Measurements from ENCODE around the gene GLRA1.
"Not testable (repeated sequence)": the region's sequence is repeated elsewhere in the genome, so short reads cannot be mapped to it uniquely, and the experiment has no call there.

GLRA1 gene

DNA sequence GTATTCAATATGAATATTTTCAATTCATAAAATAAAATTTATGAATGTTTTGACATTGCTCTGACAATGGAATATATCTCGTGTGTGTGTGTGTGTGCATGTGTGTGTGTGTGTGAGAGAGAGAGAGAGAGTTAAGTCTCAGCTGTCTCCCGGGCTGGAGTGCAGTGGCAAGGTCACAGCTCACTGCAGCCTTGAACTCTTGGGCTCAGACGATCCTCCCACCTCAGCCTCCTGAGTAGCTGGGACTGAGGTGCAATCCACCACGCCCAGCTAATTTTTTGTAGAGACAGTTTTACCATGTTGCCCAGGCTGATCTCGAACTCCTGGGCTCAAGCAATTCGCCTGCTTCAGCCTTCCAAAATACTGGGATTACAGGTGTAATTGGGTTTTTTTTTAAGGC lies 136.8 kb downstream of the GLRA1 start:
- Histone ChIP-seq H3K27me3 (ENCODE audit: control insufficient read depth in 1 of 2, insufficient read depth in 2 of 2, low read length in 2 of 2) (no peaks in the 10 kb centered on the region), H3K36me3 (ENCODE audit: control insufficient read depth in 1 of 2, insufficient read depth in 2 of 2, low read length in 2 of 2) (peaks cover 8 to 51% of the 10 kb centered on the region in 2 donors), H3K9ac (ENCODE audit: low read depth in 1 of 2, low read length in 2 of 2) (no peak overlapping the region), H3K4me3 (ENCODE audit: low read depth in 1 of 2, low read length in 2 of 2) (no peak overlapping the region), H3K4me1 (ENCODE audit: control insufficient read depth in 1 of 2, insufficient read depth in 2 of 2, low read length in 2 of 2) (peaks cover 4 to 9% of the 10 kb centered on the region in 2 donors), H3K9me3 (ENCODE audit: control insufficient read depth in 1 of 2, low read length in 2 of 2) (no peaks in the 10 kb centered on the region), H3K27ac (ENCODE audit: low read depth, low read length) (no peak overlapping the region)

DNA sequence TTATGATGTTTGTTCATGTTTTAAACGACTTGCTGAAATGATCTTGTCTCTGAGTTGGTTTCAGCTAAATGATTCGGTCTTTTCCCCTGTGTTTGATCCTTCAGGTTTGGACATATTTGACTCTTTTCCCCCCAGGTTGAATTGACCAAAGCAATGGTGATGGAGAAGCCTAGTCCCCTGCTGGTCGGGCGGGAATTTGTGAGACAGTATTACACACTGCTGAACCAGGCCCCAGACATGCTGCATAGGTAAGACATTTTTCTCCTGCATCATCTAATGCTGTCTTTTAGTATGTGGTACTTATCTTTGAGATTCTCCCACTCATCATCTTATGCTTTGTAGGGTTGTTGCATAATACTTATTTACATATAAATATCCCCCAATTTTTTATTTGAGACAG lies 138.2 kb downstream of the GLRA1 start:
- no peak overlapping the region for H3K9ac ChIP-seq (ENCODE audit: low read depth in 1 of 2, low read length in 2 of 2)
- H3K4me1 ChIP-seq (ENCODE audit: control insufficient read depth in 1 of 2, insufficient read depth in 2 of 2, low read length in 2 of 2), result peaks cover 9 to 13% of the 10 kb centered on the region in 2 donors
- no peak overlapping the region for H3K27ac ChIP-seq (ENCODE audit: low read depth, low read length)
- H3K9me3 ChIP-seq (ENCODE audit: control insufficient read depth in 1 of 2, low read length in 2 of 2), result no peaks in the 10 kb centered on the region
- H3K27me3 ChIP-seq (ENCODE audit: control insufficient read depth in 1 of 2, insufficient read depth in 2 of 2, low read length in 2 of 2), result no peaks in the 10 kb centered on the region
- no peak overlapping the region for H3K4me3 ChIP-seq (ENCODE audit: low read depth in 1 of 2, low read length in 2 of 2)
- H3K36me3 ChIP-seq (ENCODE audit: control insufficient read depth in 1 of 2, insufficient read depth in 2 of 2, low read length in 2 of 2), result peaks cover 7 to 37% of the 10 kb centered on the region in 2 donors

DNA sequence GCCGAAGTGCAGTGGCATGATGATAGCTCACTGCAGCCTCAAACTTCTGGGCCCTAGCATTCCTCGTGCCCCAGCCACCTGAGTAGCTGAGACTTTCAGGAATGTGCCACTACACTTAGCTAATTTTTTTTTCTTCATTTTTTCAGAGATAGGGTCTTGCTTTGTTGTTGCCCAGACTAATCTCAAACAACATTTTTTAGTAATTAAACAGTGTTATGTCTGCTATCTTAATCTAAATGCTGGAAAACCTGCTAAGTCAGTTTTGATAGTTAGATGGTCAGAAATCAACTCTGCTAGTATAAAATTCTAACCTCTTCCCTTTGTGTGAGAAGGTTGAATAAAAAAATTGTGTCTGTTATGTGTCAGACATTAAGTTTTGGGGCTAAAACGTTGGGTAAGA lies 140.5 kb downstream of the GLRA1 start:
- H3K27ac ChIP-seq (ENCODE audit: low read depth, low read length), result no peak overlapping the region
- peaks cover 0 to 19% of the 10 kb centered on the region in 2 donors for H3K36me3 ChIP-seq (ENCODE audit: control insufficient read depth in 1 of 2, insufficient read depth in 2 of 2, low read length in 2 of 2)
- H3K9ac ChIP-seq (ENCODE audit: low read depth in 1 of 2, low read length in 2 of 2), result no peak overlapping the region
- H3K27me3 ChIP-seq (ENCODE audit: control insufficient read depth in 1 of 2, insufficient read depth in 2 of 2, low read length in 2 of 2), result no peaks in the 10 kb centered on the region
- H3K4me3 ChIP-seq (ENCODE audit: low read depth in 1 of 2, low read length in 2 of 2), result no peak overlapping the region
- H3K9me3 ChIP-seq (ENCODE audit: control insufficient read depth in 1 of 2, low read length in 2 of 2), result no peaks in the 10 kb centered on the region
- H3K4me1 ChIP-seq (ENCODE audit: control insufficient read depth in 1 of 2, insufficient read depth in 2 of 2, low read length in 2 of 2), result peaks cover 9 to 26% of the 10 kb centered on the region in 2 donors

DNA sequence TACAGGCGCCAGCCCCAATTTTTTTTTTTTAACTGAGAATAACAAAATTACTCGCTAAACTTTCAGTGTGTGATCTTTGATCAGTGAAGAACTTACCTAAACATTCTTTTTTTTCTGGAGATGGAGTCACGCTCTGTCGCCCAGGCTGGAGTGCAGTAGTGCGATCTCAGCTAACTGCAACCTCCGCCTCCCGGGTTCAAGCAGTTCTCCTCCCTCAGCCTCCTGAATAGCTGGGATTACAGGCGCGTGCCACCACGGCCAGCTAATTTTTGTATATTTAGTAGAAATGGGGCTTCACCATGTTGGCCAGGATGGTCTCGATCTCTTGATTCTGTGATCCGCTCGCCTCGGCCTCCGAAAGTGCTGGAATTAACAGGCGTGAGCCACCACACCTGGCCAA lies 141.0 kb downstream of the GLRA1 start:
- H3K27me3 ChIP-seq (ENCODE audit: control insufficient read depth in 1 of 2, insufficient read depth in 2 of 2, low read length in 2 of 2); H3K9me3 ChIP-seq (ENCODE audit: control insufficient read depth in 1 of 2, low read length in 2 of 2); H3K9ac ChIP-seq (ENCODE audit: low read depth in 1 of 2, low read length in 2 of 2); H3K27ac ChIP-seq (ENCODE audit: low read depth, low read length); H3K4me3 ChIP-seq (ENCODE audit: low read depth in 1 of 2, low read length in 2 of 2): not testable (repeated sequence)
- Histone ChIP-seq H3K4me1 (ENCODE audit: control insufficient read depth in 1 of 2, insufficient read depth in 2 of 2, low read length in 2 of 2) (peaks cover 9 to 29% of the 10 kb centered on the region in 2 donors), H3K36me3 (ENCODE audit: control insufficient read depth in 1 of 2, insufficient read depth in 2 of 2, low read length in 2 of 2) (peaks cover 0 to 15% of the 10 kb centered on the region in 2 donors)

DNA sequence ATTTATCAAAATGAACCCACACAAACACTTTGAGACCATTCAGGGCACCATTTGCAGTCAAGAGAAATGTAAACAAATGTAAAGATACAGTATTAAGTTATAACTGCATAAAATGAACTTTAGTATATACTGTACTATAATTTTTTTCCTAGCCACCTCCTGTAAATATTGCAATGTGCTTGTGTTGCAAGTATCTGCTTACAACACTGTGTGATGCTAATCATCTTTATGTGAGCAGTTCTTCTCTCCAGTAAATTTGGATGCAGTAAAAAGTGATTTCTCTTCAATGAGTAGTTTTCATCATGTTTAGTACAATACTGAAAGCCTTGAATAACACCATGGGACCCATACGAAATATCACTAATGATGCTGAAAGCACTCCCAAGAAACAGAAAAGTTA lies 143.4 kb downstream of the GLRA1 start:
- no peaks in the 10 kb centered on the region for H3K27me3 ChIP-seq (ENCODE audit: control insufficient read depth in 1 of 2, insufficient read depth in 2 of 2, low read length in 2 of 2)
- no peak overlapping the region for H3K9ac ChIP-seq (ENCODE audit: low read depth in 1 of 2, low read length in 2 of 2)
- peaks cover 0 to 2% of the 10 kb centered on the region in 2 donors for H3K36me3 ChIP-seq (ENCODE audit: control insufficient read depth in 1 of 2, insufficient read depth in 2 of 2, low read length in 2 of 2)
- no peaks in the 10 kb centered on the region for H3K9me3 ChIP-seq (ENCODE audit: control insufficient read depth in 1 of 2, low read length in 2 of 2)
- H3K27ac ChIP-seq (ENCODE audit: low read depth, low read length), result no peak overlapping the region
- H3K4me1 ChIP-seq (ENCODE audit: control insufficient read depth in 1 of 2, insufficient read depth in 2 of 2, low read length in 2 of 2), result peaks cover 9 to 30% of the 10 kb centered on the region in 2 donors
- no peak overlapping the region for H3K4me3 ChIP-seq (ENCODE audit: low read depth in 1 of 2, low read length in 2 of 2)

DNA sequence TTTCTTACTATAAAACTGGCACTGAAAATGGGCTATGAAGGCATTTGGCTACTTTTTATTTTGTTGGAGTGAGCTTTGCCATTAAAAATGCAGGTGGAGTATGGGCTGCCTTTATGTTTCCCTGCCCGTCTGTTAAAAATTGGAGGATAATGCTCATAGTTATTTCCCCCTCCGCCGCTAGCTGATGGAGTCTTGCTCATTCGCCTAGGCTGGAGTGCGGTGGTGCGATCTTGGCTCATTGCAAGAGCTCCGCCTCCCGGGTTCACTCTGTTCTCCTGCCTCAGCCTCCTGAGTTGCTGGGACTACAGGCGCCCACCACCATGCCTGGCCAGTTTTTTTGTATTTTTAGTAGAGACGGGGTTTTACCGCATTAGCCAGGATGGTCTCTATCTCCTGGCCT lies 144.3 kb downstream of the GLRA1 start:
- Histone ChIP-seq H3K4me3 (ENCODE audit: low read depth in 1 of 2, low read length in 2 of 2) (no peak overlapping the region), H3K4me1 (ENCODE audit: control insufficient read depth in 1 of 2, insufficient read depth in 2 of 2, low read length in 2 of 2) (peaks cover 12 to 38% of the 10 kb centered on the region in 2 donors), H3K36me3 (ENCODE audit: control insufficient read depth in 1 of 2, insufficient read depth in 2 of 2, low read length in 2 of 2) (peaks cover 0 to 2% of the 10 kb centered on the region in 2 donors), H3K27ac (ENCODE audit: low read depth, low read length) (no peak overlapping the region), H3K27me3 (ENCODE audit: control insufficient read depth in 1 of 2, insufficient read depth in 2 of 2, low read length in 2 of 2) (no peaks in the 10 kb centered on the region), H3K9me3 (ENCODE audit: control insufficient read depth in 1 of 2, low read length in 2 of 2) (no peaks in the 10 kb centered on the region), H3K9ac (ENCODE audit: low read depth in 1 of 2, low read length in 2 of 2) (no peak overlapping the region)

DNA sequence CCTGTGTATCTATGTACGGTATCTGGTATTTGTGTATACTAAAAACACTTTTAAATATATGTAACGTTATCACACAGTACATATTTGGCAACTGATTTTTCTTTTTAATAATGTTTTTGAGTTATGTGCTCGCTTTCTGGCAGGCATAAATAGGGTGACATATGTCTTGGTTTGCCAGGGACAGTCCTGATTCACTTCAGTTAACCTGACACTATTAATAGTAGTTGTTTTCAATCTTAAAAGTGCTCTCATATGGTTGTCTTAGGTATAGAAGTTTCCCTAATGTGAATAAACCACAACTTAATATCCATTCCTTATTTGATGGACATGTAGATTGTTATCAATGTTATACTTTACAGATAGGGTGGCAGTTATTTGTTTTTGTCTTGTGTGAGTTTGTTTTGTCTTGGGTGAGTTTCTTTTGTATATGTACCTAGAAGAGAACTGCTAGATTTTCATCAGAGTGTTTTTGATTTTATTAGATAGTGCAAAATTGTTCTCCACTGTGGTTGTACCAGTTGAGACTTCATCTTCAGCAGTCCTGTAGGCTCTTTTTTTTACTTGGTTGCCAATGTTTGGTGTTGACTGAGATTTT lies 145.0 kb downstream of the GLRA1 start:
- Histone ChIP-seq H3K4me1 (ENCODE audit: control insufficient read depth in 1 of 2, insufficient read depth in 2 of 2, low read length in 2 of 2) (peaks cover 14 to 41% of the 10 kb centered on the region in 2 donors), H3K36me3 (ENCODE audit: control insufficient read depth in 1 of 2, insufficient read depth in 2 of 2, low read length in 2 of 2) (peaks cover 0 to 2% of the 10 kb centered on the region in 2 donors), H3K4me3 (ENCODE audit: low read depth in 1 of 2, low read length in 2 of 2) (no peak overlapping the region), H3K27me3 (ENCODE audit: control insufficient read depth in 1 of 2, insufficient read depth in 2 of 2, low read length in 2 of 2) (no peaks in the 10 kb centered on the region), H3K9ac (ENCODE audit: low read depth in 1 of 2, low read length in 2 of 2) (no peak overlapping the region), H3K27ac (ENCODE audit: low read depth, low read length) (no peak overlapping the region), H3K9me3 (ENCODE audit: control insufficient read depth in 1 of 2, low read length in 2 of 2) (no peaks in the 10 kb centered on the region)

DNA sequence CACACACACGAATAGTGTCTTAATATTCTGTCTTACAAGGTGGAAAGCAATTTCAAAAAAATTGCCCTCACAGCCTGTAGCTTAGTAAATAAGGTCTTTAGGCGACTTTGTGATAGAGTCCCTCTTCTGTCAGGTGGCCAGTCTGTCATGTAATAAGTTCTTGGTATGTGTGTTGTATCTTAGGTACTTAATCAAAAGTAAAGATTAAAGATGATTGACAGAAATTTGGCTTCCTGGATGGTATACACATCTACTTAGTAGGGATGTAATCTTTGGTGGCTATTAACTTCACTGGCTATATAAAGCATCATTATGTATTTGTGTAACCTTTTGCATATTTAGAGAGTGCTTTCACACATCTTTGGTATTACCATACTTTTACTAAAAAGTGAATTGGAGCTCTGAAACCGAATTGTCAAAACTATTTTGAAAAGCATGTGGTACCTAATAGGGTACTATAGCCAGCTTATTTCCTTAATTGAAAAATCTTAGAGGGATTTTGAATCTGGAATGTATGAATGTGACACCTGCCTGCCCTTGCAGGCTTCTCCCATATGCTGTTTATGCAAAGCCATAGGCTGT lies 149.5 kb downstream of the GLRA1 start:
- peak overlapping the region in 1 of 2 donors; percentile 15 for H3K9ac ChIP-seq (ENCODE audit: low read depth in 1 of 2, low read length in 2 of 2)
- no peaks in the 10 kb centered on the region for H3K9me3 ChIP-seq (ENCODE audit: control insufficient read depth in 1 of 2, low read length in 2 of 2)
- H3K4me3 ChIP-seq (ENCODE audit: low read depth in 1 of 2, low read length in 2 of 2), result no peak overlapping the region
- H3K36me3 ChIP-seq (ENCODE audit: control insufficient read depth in 1 of 2, insufficient read depth in 2 of 2, low read length in 2 of 2), result peaks cover 0 to 2% of the 10 kb centered on the region in 2 donors
- H3K27me3 ChIP-seq (ENCODE audit: control insufficient read depth in 1 of 2, insufficient read depth in 2 of 2, low read length in 2 of 2), result no peaks in the 10 kb centered on the region
- peaks cover 21 to 42% of the 10 kb centered on the region in 2 donors for H3K4me1 ChIP-seq (ENCODE audit: control insufficient read depth in 1 of 2, insufficient read depth in 2 of 2, low read length in 2 of 2)
- H3K27ac ChIP-seq (ENCODE audit: low read depth, low read length), result no peak overlapping the region

DNA sequence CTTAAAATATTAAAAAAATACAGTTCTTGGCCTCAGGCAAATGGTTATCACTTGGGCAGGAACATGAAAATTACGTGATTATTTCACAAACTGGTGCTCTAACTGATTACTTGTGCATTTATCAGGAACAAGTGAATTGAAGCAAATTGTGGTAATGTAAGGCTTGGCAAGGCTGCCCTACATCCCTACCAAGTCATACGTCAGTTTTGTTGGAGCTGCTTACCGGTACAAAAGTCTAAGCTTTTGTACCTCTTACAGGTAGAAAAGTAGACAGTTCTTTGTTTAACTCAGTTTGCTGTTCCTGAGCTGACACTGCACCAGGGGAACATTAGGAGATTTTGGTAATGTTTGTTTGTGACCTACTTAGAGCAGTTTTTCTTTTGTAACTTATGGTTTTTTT lies 150.7 kb downstream of the GLRA1 start:
- peaks cover 0 to 2% of the 10 kb centered on the region in 2 donors for H3K36me3 ChIP-seq (ENCODE audit: control insufficient read depth in 1 of 2, insufficient read depth in 2 of 2, low read length in 2 of 2)
- H3K27ac ChIP-seq (ENCODE audit: low read depth, low read length), result no peak overlapping the region
- peak overlapping the region; percentile 90 to 94 for H3K4me3 ChIP-seq (ENCODE audit: low read depth in 1 of 2, low read length in 2 of 2)
- H3K27me3 ChIP-seq (ENCODE audit: control insufficient read depth in 1 of 2, insufficient read depth in 2 of 2, low read length in 2 of 2), result no peaks in the 10 kb centered on the region
- no peaks in the 10 kb centered on the region for H3K9me3 ChIP-seq (ENCODE audit: control insufficient read depth in 1 of 2, low read length in 2 of 2)
- peak overlapping the region in 1 of 2 donors; percentile 73 for H3K9ac ChIP-seq (ENCODE audit: low read depth in 1 of 2, low read length in 2 of 2)
- peaks cover 21 to 33% of the 10 kb centered on the region in 2 donors for H3K4me1 ChIP-seq (ENCODE audit: control insufficient read depth in 1 of 2, insufficient read depth in 2 of 2, low read length in 2 of 2)

DNA sequence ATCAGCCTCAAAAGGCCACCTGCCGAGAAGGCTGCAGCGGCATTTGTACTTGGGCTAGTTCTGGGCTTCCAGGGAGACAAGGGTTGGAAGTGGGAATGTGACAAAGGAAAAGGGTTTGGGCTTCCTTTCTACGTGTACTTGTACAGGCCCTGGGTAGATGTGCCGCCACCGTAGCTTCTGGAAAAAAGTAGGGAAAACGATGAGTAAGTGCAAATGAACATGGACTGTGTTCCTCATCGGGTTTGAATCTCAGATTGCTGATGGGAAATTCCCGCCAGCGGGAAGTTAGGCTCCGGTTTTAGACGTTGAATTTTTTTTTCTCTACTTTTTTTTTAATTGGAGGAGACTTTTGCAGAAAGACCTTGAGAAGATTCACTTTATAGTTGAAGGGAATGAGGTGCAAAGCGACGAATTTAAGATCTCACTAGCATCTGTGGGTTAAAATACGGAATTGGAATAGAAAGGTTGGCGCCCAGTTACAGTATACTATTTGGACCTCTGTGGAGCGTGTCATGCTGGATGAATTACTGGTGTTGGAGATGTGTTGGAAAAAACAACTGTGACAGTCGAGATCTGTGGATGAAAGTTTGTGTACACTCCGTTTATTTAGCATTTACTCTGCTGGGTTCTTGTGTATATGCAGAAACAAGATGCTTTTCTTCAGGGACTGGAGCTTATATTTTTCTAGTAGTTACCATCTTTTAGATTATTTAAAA lies 151.6 kb downstream of the GLRA1 start:
- Histone ChIP-seq H3K4me3 (ENCODE audit: low read depth in 1 of 2, low read length in 2 of 2) (peak overlapping the region; percentile 90 to 94), H3K27ac (ENCODE audit: low read depth, low read length) (peak overlapping the region; percentile 88), H3K9me3 (ENCODE audit: control insufficient read depth in 1 of 2, low read length in 2 of 2) (no peaks in the 10 kb centered on the region), H3K4me1 (ENCODE audit: control insufficient read depth in 1 of 2, insufficient read depth in 2 of 2, low read length in 2 of 2) (peaks cover 21 to 33% of the 10 kb centered on the region in 2 donors), H3K36me3 (ENCODE audit: control insufficient read depth in 1 of 2, insufficient read depth in 2 of 2, low read length in 2 of 2) (peaks cover 0 to 2% of the 10 kb centered on the region in 2 donors), H3K27me3 (ENCODE audit: control insufficient read depth in 1 of 2, insufficient read depth in 2 of 2, low read length in 2 of 2) (no peaks in the 10 kb centered on the region), H3K9ac (ENCODE audit: low read depth in 1 of 2, low read length in 2 of 2) (peak overlapping the region; percentile 73 to 94)

All from duodenal mucosa (tissue), 2 donors.